Stimulated activated CD4-positive, alpha-beta T cell treated with anti-CD3 and anti-CD28 coated beads, Interleukin-2, amount 100 ng/mL, for 24 hours (primary cell): Measurements from ENCODE around the gene CD300H.
"Not testable (repeated sequence)": the region's sequence is repeated elsewhere in the genome, so short reads cannot be mapped to it uniquely, and the experiment has no call there.

Experiments used
- DNase-seq, 2 donors: peaks; one replicate each; pipeline ENCODE4 v3.0.0-alpha.2; 2020

The CD300H gene

GRCh38 chr17:74525465-74525725, 41.9 kb downstream of the CD300H start:
- DNase-seq: peak in 1 of 2 donors; percentile 10

- peak in 1 of 2 donors; percentile 8 for DNase-seq
These were observed 42.5 kb downstream of the CD300H start for GRCh38 chr17:74524653-74525464.

GRCh38 chr17:74523308-74523707, 44.0 kb downstream of the CD300H start:
- no peak for DNase-seq

- DNase-seq: no peak
These were observed 44.8 kb downstream of the CD300H start for GRCh38 chr17:74522381-74523105.

GRCh38 chr17:74521701-74522201, 45.6 kb downstream of the CD300H start:
- no peak for DNase-seq

- no peak for DNase-seq
These were observed 46.4 kb downstream of the CD300H start for GRCh38 chr17:74520790-74521480.

- DNase-seq: no peak
These were observed 47.3 kb downstream of the CD300H start for GRCh38 chr17:74520016-74520434.

- not testable (repeated sequence) for DNase-seq
These were observed 48.8 kb downstream of the CD300H start for GRCh38 chr17:74518413-74518981.

- no peak for DNase-seq
These were observed 50.6 kb downstream of the CD300H start for GRCh38 chr17:74516561-74517328.

- no peak for DNase-seq
These were observed 51.4 kb downstream of the CD300H start for GRCh38 chr17:74515941-74516340.

- peak; percentile 24 to 27 for DNase-seq
These were observed 52.5 kb downstream of the CD300H start for GRCh38 chr17:74514632-74515334.

GRCh38 chr17:74513987-74514631, 53.2 kb downstream of the CD300H start:
- peak; percentile 35 to 36 for DNase-seq

GRCh38 chr17:74512624-74513091, 54.7 kb downstream of the CD300H start:
- peak in 1 of 2 donors; percentile 47 for DNase-seq

GRCh38 chr17:74512036-74512435, 55.3 kb downstream of the CD300H start:
- DNase-seq: no peak
